ENCODE results near the gene COL1A2.

DNA sequence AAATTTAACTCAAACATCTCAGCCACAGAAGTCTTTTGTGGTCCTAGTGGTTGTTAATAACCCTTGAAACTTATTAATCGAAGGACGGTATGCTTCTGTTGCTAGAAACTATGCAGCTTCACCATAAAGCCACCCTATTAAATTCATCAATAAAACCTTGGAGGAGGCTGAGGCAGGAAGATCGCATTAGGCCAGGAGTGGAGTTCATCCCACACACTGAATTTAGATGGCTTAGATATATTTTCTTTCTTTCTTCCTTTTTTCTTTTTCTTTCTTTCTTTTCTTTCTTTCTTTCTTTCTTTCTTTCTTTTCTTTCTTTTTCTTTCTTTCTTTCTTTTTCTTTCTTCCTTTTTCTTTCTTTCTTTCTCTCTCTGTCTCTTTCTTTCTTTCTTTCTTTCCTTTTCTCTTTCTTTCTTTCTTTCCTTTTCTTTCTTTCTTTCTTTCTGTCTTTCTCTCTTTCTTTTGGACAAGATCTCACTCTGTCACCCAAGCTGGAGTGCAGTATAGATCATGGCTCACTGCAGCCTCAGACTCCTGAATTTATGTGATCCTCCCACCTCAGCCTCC, 84.0 kb downstream of the COL1A2 start:
- TF ChIP-seq, protein P1, sequence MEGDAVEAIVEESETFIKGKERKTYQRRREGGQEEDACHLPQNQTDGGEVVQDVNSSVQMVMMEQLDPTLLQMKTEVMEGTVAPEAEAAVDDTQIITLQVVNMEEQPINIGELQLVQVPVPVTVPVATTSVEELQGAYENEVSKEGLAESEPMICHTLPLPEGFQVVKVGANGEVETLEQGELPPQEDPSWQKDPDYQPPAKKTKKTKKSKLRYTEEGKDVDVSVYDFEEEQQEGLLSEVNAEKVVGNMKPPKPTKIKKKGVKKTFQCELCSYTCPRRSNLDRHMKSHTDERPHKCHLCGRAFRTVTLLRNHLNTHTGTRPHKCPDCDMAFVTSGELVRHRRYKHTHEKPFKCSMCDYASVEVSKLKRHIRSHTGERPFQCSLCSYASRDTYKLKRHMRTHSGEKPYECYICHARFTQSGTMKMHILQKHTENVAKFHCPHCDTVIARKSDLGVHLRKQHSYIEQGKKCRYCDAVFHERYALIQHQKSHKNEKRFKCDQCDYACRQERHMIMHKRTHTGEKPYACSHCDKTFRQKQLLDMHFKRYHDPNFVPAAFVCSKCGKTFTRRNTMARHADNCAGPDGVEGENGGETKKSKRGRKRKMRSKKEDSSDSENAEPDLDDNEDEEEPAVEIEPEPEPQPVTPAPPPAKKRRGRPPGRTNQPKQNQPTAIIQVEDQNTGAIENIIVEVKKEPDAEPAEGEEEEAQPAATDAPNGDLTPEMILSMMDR (IDR thresholded peaks at IDR 0.05; ENCODE audit: poor library complexity), result no peak
- no peak for TF ChIP-seq EZH2 (IDR thresholded peaks at IDR 0.05; ENCODE audit: borderline replicate concordance)
- TF ChIP-seq EZH2phosphoT487 (IDR thresholded peaks at IDR 0.05; ENCODE audit: low read depth, severe bottlenecking, unreplicated experiment), result no peak

All from hepatocyte (in vitro differentiated cells).